ENCODE data around the gene PRRC2A. TPM values are rescaled to one million over a fixed set of nuclear protein-coding genes. Genes with fewer than 3 reads are reported as not detected.
"Not testable (repeated sequence)": the region's sequence is repeated elsewhere in the genome, so short reads cannot be mapped to it uniquely, and the experiment has no call there.

Gene PRRC2A
- total and polyA plus RNA-seq, 2 donors = 35.3 to 148 TPM

GRCh38 chr6:31590691-31591090, 29.8 kb upstream of the PRRC2A start:
- not testable (repeated sequence) for H3K36me3 ChIP-seq (ENCODE audit: control insufficient read depth in 2 of 2, insufficient read depth in 2 of 2, low read length in 1 of 2); H3K27ac ChIP-seq (ENCODE audit: low read depth in 1 of 2, low read length in 1 of 2); H3K4me3 ChIP-seq (ENCODE audit: low read length in 2 of 2); H3K27me3 ChIP-seq (ENCODE audit: control insufficient read depth in 2 of 2, insufficient read depth in 1 of 2, low read length in 1 of 2); DNase-seq (ENCODE audit: low read depth in 6 of 9, low spot score in 9 of 9)
- H3K9me3 ChIP-seq (ENCODE audit: control insufficient read depth in 2 of 2, insufficient read depth in 1 of 2, low read length in 1 of 2) = peaks cover 0 to 13% of the 10 kb centered on the region in 2 donors
- peaks cover 40 to 63% of the 10 kb centered on the region in 2 donors for H3K4me1 ChIP-seq (ENCODE audit: control insufficient read depth in 2 of 2, insufficient read depth in 2 of 2, low read length in 2 of 2)
- 89% methylated on average over 5 of the region's 5 CpGs for WGBS

GRCh38 chr6:31592396-31592771, 28.1 kb upstream of the PRRC2A start:
- Histone ChIP-seq H3K36me3 (ENCODE audit: control insufficient read depth in 2 of 2, insufficient read depth in 2 of 2, low read length in 1 of 2) (peaks cover 0 to 4% of the 10 kb centered on the region in 2 donors), H3K27ac (ENCODE audit: low read depth in 1 of 2, low read length in 1 of 2) (peak overlapping the region; percentile 36 to 80), H3K4me1 (ENCODE audit: control insufficient read depth in 2 of 2, insufficient read depth in 2 of 2, low read length in 2 of 2) (peaks cover 26 to 59% of the 10 kb centered on the region in 2 donors), H3K27me3 (ENCODE audit: control insufficient read depth in 2 of 2, insufficient read depth in 1 of 2, low read length in 1 of 2) (no peaks in the 10 kb centered on the region), H3K9me3 (ENCODE audit: control insufficient read depth in 2 of 2, insufficient read depth in 1 of 2, low read length in 1 of 2) (peaks cover 0 to 10% of the 10 kb centered on the region in 2 donors), H3K4me3 (ENCODE audit: low read length in 2 of 2) (no peak overlapping the region)
- no peak for DNase-seq (ENCODE audit: low read depth in 6 of 9, low spot score in 9 of 9)
- 96% methylated on average over 7 of the region's 7 CpGs for WGBS

- 7% methylated on average over 2 of the region's 2 CpGs for WGBS
- peaks cover 0 to 10% of the 10 kb centered on the region in 2 donors for H3K9me3 ChIP-seq (ENCODE audit: control insufficient read depth in 2 of 2, insufficient read depth in 1 of 2, low read length in 1 of 2)
- H3K36me3 ChIP-seq (ENCODE audit: control insufficient read depth in 2 of 2, insufficient read depth in 2 of 2, low read length in 1 of 2) = no peaks in the 10 kb centered on the region
- H3K27me3 ChIP-seq (ENCODE audit: control insufficient read depth in 2 of 2, insufficient read depth in 1 of 2, low read length in 1 of 2) = no peaks in the 10 kb centered on the region
- H3K27ac ChIP-seq (ENCODE audit: low read depth in 1 of 2, low read length in 1 of 2) = no peak overlapping the region
- peak in 4 of 9 donors; percentile 56 to 86 (median 77) for DNase-seq (ENCODE audit: low read depth in 6 of 9, low spot score in 9 of 9)
- H3K4me3 ChIP-seq (ENCODE audit: low read length in 2 of 2) = no peak overlapping the region
- peaks cover 21 to 43% of the 10 kb centered on the region in 2 donors for H3K4me1 ChIP-seq (ENCODE audit: control insufficient read depth in 2 of 2, insufficient read depth in 2 of 2, low read length in 2 of 2)
Measured at GRCh38 chr6:31597006-31597405, 23.5 kb upstream of the PRRC2A start.

GRCh38 chr6:31607317-31607716, 13.2 kb upstream of the PRRC2A start:
- H3K9me3 ChIP-seq (ENCODE audit: control insufficient read depth in 2 of 2, insufficient read depth in 1 of 2, low read length in 1 of 2) = no peaks in the 10 kb centered on the region
- H3K27me3 ChIP-seq (ENCODE audit: control insufficient read depth in 2 of 2, insufficient read depth in 1 of 2, low read length in 1 of 2) = no peaks in the 10 kb centered on the region
- no peak for DNase-seq (ENCODE audit: low read depth in 6 of 9, low spot score in 9 of 9)
- no peaks in the 10 kb centered on the region for H3K36me3 ChIP-seq (ENCODE audit: control insufficient read depth in 2 of 2, insufficient read depth in 2 of 2, low read length in 1 of 2)
- H3K4me3 ChIP-seq (ENCODE audit: low read length in 2 of 2) = no peak overlapping the region
- WGBS = 100% methylated on average over 1 of the region's 1 CpG
- H3K27ac ChIP-seq (ENCODE audit: low read depth in 1 of 2, low read length in 1 of 2) = no peak overlapping the region
- H3K4me1 ChIP-seq (ENCODE audit: control insufficient read depth in 2 of 2, insufficient read depth in 2 of 2, low read length in 2 of 2) = no peaks in the 10 kb centered on the region

GRCh38 chr6:31609519-31610406, 10.8 kb upstream of the PRRC2A start:
- Histone ChIP-seq H3K27me3 (ENCODE audit: control insufficient read depth in 2 of 2, insufficient read depth in 1 of 2, low read length in 1 of 2) (no peaks in the 10 kb centered on the region), H3K4me1 (ENCODE audit: control insufficient read depth in 2 of 2, insufficient read depth in 2 of 2, low read length in 2 of 2) (peaks cover 3 to 15% of the 10 kb centered on the region in 2 donors), H3K36me3 (ENCODE audit: control insufficient read depth in 2 of 2, insufficient read depth in 2 of 2, low read length in 1 of 2) (no peaks in the 10 kb centered on the region), H3K27ac (ENCODE audit: low read depth in 1 of 2, low read length in 1 of 2) (no peak overlapping the region), H3K4me3 (ENCODE audit: low read length in 2 of 2) (no peak overlapping the region), H3K9me3 (ENCODE audit: control insufficient read depth in 2 of 2, insufficient read depth in 1 of 2, low read length in 1 of 2) (no peaks in the 10 kb centered on the region)
- no peak for DNase-seq (ENCODE audit: low read depth in 6 of 9, low spot score in 9 of 9)
- 89% methylated on average over 8 of the region's 8 CpGs for WGBS

- Histone ChIP-seq H3K9me3 (ENCODE audit: control insufficient read depth in 2 of 2, insufficient read depth in 1 of 2, low read length in 1 of 2) (no peaks in the 10 kb centered on the region), H3K27ac (ENCODE audit: low read depth in 1 of 2, low read length in 1 of 2) (no peak overlapping the region), H3K4me3 (ENCODE audit: low read length in 2 of 2) (no peak overlapping the region), H3K36me3 (ENCODE audit: control insufficient read depth in 2 of 2, insufficient read depth in 2 of 2, low read length in 1 of 2) (no peaks in the 10 kb centered on the region), H3K4me1 (ENCODE audit: control insufficient read depth in 2 of 2, insufficient read depth in 2 of 2, low read length in 2 of 2) (peaks cover 12 to 26% of the 10 kb centered on the region in 2 donors), H3K27me3 (ENCODE audit: control insufficient read depth in 2 of 2, insufficient read depth in 1 of 2, low read length in 1 of 2) (no peaks in the 10 kb centered on the region)
- 97% methylated on average over 4 of the region's 4 CpGs for WGBS
- no peak for DNase-seq (ENCODE audit: low read depth in 6 of 9, low spot score in 9 of 9)
Measured at GRCh38 chr6:31610968-31611367, 9.5 kb upstream of the PRRC2A start.

GRCh38 chr6:31614075-31614619, 6.4 kb upstream of the PRRC2A start:
- H3K27ac ChIP-seq (ENCODE audit: low read depth in 1 of 2, low read length in 1 of 2) = peak overlapping the region in 1 of 2 donors; percentile 85
- H3K36me3 ChIP-seq (ENCODE audit: control insufficient read depth in 2 of 2, insufficient read depth in 2 of 2, low read length in 1 of 2) = peaks cover 0 to 3% of the 10 kb centered on the region in 2 donors
- 83% methylated on average over 8 of the region's 8 CpGs for WGBS
- H3K9me3 ChIP-seq (ENCODE audit: control insufficient read depth in 2 of 2, insufficient read depth in 1 of 2, low read length in 1 of 2) = peaks cover 0 to under 1% of the 10 kb centered on the region in 2 donors
- H3K4me3 ChIP-seq (ENCODE audit: low read length in 2 of 2) = no peak overlapping the region
- H3K4me1 ChIP-seq (ENCODE audit: control insufficient read depth in 2 of 2, insufficient read depth in 2 of 2, low read length in 2 of 2) = peaks cover 21 to 45% of the 10 kb centered on the region in 2 donors
- no peak for DNase-seq (ENCODE audit: low read depth in 6 of 9, low spot score in 9 of 9)
- H3K27me3 ChIP-seq (ENCODE audit: control insufficient read depth in 2 of 2, insufficient read depth in 1 of 2, low read length in 1 of 2) = no peaks in the 10 kb centered on the region

GRCh38 chr6:31614684-31615578, 5.6 kb upstream of the PRRC2A start, which contains the start of gene AIF1:
Gene AIF1, plus strand, starts transcription at chr6:31615234. Its CDS starts 96 bp downstream, at chr6:31615330.
- peak within 1 kb of the TSS; percentile 77 to 85 for H3K27ac ChIP-seq (ENCODE audit: low read depth in 1 of 2, low read length in 1 of 2)
- 45% methylated on average over 6 of the region's 6 CpGs for WGBS
- no peaks in the 10 kb centered on the region for H3K27me3 ChIP-seq (ENCODE audit: control insufficient read depth in 2 of 2, insufficient read depth in 1 of 2, low read length in 1 of 2)
- DNase-seq (ENCODE audit: low read depth in 6 of 9, low spot score in 9 of 9) = peak in 1 of 9 donors; percentile 47
- H3K4me1 ChIP-seq (ENCODE audit: control insufficient read depth in 2 of 2, insufficient read depth in 2 of 2, low read length in 2 of 2) = peaks cover 21 to 49% of the 10 kb centered on the region in 2 donors
- H3K4me3 ChIP-seq (ENCODE audit: low read length in 2 of 2) = peak within 1 kb of the TSS; percentile 45 to 71
- peaks cover 0 to 3% of the 10 kb centered on the region in 2 donors for H3K36me3 ChIP-seq (ENCODE audit: control insufficient read depth in 2 of 2, insufficient read depth in 2 of 2, low read length in 1 of 2)
- H3K9me3 ChIP-seq (ENCODE audit: control insufficient read depth in 2 of 2, insufficient read depth in 1 of 2, low read length in 1 of 2) = peaks cover 0 to 3% of the 10 kb centered on the region in 2 donors
